Measurements from ENCODE around the gene AGAP9. TPM values are rescaled to one million over a fixed set of nuclear protein-coding genes. Genes with fewer than 3 reads are reported as not detected.
"Not testable (repeated sequence)": the region's sequence is repeated elsewhere in the genome, so short reads cannot be mapped to it uniquely, and the experiment has no call there.

AGAP9 gene
- total RNA-seq, 1 experiment from 2014 or later = 8.6 TPM

GRCh38 chr10:47552719-47553118, 29.3 kb upstream of the AGAP9 start:
- Histone ChIP-seq H3K9ac (ENCODE audit: extremely low read depth, insufficient read length, low read length) (peak overlapping the region; percentile 19), H3K4me2 (ENCODE audit: insufficient read depth, insufficient read length, low read length) (peak overlapping the region; percentile 69)
- H3K4me1 Mint-ChIP-seq; H3K23me2 ChIP-seq (ENCODE audit: insufficient read length, low read depth, low read length, poor library complexity, severe bottlenecking); H3K27me3 Mint-ChIP-seq (ENCODE audit: low read depth); H3K9me3 ChIP-seq (ENCODE audit: control insufficient read depth, low read depth, low read length); H3K27ac ChIP-seq (ENCODE audit: insufficient read length, low read depth, low read length); H3K14ac ChIP-seq (ENCODE audit: insufficient read depth, low read length); H3K4me1 ChIP-seq (ENCODE audit: insufficient read depth, low read length); H2BK120ac ChIP-seq (ENCODE audit: low read depth, low read length, poor library complexity, severe bottlenecking); H3K27me3 ChIP-seq (ENCODE audit: insufficient read depth, low read length); H2BK5ac ChIP-seq (ENCODE audit: insufficient read length, low read length); H2BK15ac ChIP-seq (ENCODE audit: low read depth, low read length); H3K9me3 Mint-ChIP-seq; H3K4ac ChIP-seq (ENCODE audit: low read depth, low read length); H4K20me1 ChIP-seq (ENCODE audit: control insufficient read depth, insufficient read depth, insufficient read length); H3T11ph ChIP-seq (ENCODE audit: low read length); H3K79me1 ChIP-seq (ENCODE audit: insufficient read depth, low read depth, low read length, poor library complexity, severe bottlenecking); H4K8ac ChIP-seq (replicated peaks; ENCODE audit: insufficient read length, low read depth, low read length); H2AFZ ChIP-seq (ENCODE audit: low read length); DNase-seq; H3K18ac ChIP-seq (ENCODE audit: insufficient read length, low read depth, low read length); H3K79me2 ChIP-seq (ENCODE audit: insufficient read depth, low read length); H2BK12ac ChIP-seq (ENCODE audit: insufficient read length, low read depth, low read length); H2BK20ac ChIP-seq (ENCODE audit: low read depth, low read length, poor library complexity, severe bottlenecking); H3K23ac ChIP-seq (ENCODE audit: insufficient read length, low read depth, low read length); H4K5ac ChIP-seq (ENCODE audit: insufficient read length, low read depth, low read length); H2AK5ac ChIP-seq (ENCODE audit: insufficient read length, low read length); H4K91ac ChIP-seq (ENCODE audit: insufficient read length, low read depth, low read length); H3K36me3 Mint-ChIP-seq (ENCODE audit: insufficient read depth in 1 of 3, low read depth in 3 of 3); H3K56ac ChIP-seq (ENCODE audit: insufficient read length, low read depth, low read length): not testable (repeated sequence)
- Mint-ChIP-seq H3K4me3 (peak overlapping the region; percentile 97 to 100), H3K27ac (peak overlapping the region; percentile 74 to 96 (median 90); a peak in 5 of 7 replicates)
- no CpG with 5 or more reads among the region's 7 CpGs for WGBS (ENCODE audit: extremely low coverage, insufficient read length, low lambda C conversion rate)

GRCh38 chr10:47547286-47547685, 23.8 kb upstream of the AGAP9 start:
- WGBS (ENCODE audit: extremely low coverage, insufficient read length, low lambda C conversion rate) = no CpG with 5 or more reads among the region's 3 CpGs
- not testable (repeated sequence) for H2AK5ac ChIP-seq (ENCODE audit: insufficient read length, low read length); H3K4me1 Mint-ChIP-seq; H3K4me3 Mint-ChIP-seq; H3K23me2 ChIP-seq (ENCODE audit: insufficient read length, low read depth, low read length, poor library complexity, severe bottlenecking); H3K36me3 Mint-ChIP-seq (ENCODE audit: insufficient read depth in 1 of 3, low read depth in 3 of 3); H2AFZ ChIP-seq (ENCODE audit: low read length); H3K9me3 ChIP-seq (ENCODE audit: control insufficient read depth, low read depth, low read length); H3K27ac ChIP-seq (ENCODE audit: insufficient read length, low read depth, low read length); H2BK20ac ChIP-seq (ENCODE audit: low read depth, low read length, poor library complexity, severe bottlenecking); H3K9me3 Mint-ChIP-seq; H3K4ac ChIP-seq (ENCODE audit: low read depth, low read length); H4K20me1 ChIP-seq (ENCODE audit: control insufficient read depth, insufficient read depth, insufficient read length); H3T11ph ChIP-seq (ENCODE audit: low read length); H3K56ac ChIP-seq (ENCODE audit: insufficient read length, low read depth, low read length); H3K27me3 Mint-ChIP-seq (ENCODE audit: low read depth); H2BK120ac ChIP-seq (ENCODE audit: low read depth, low read length, poor library complexity, severe bottlenecking); H4K91ac ChIP-seq (ENCODE audit: insufficient read length, low read depth, low read length); H3K23ac ChIP-seq (ENCODE audit: insufficient read length, low read depth, low read length); H3K27ac Mint-ChIP-seq; H4K8ac ChIP-seq (replicated peaks; ENCODE audit: insufficient read length, low read depth, low read length); H3K79me2 ChIP-seq (ENCODE audit: insufficient read depth, low read length); H3K4me2 ChIP-seq (ENCODE audit: insufficient read depth, insufficient read length, low read length); H3K27me3 ChIP-seq (ENCODE audit: insufficient read depth, low read length); H3K4me1 ChIP-seq (ENCODE audit: insufficient read depth, low read length); H3K9ac ChIP-seq (ENCODE audit: extremely low read depth, insufficient read length, low read length); DNase-seq; H2BK5ac ChIP-seq (ENCODE audit: insufficient read length, low read length); H2BK12ac ChIP-seq (ENCODE audit: insufficient read length, low read depth, low read length); H3K79me1 ChIP-seq (ENCODE audit: insufficient read depth, low read depth, low read length, poor library complexity, severe bottlenecking); H3K14ac ChIP-seq (ENCODE audit: insufficient read depth, low read length); H3K18ac ChIP-seq (ENCODE audit: insufficient read length, low read depth, low read length); H2BK15ac ChIP-seq (ENCODE audit: low read depth, low read length); H4K5ac ChIP-seq (ENCODE audit: insufficient read length, low read depth, low read length)

Measured in H9 (cell line).